IPS DF 6.9 (cell line): Measurements from ENCODE around the gene MDM4.
"Not testable (repeated sequence)": the region's sequence is repeated elsewhere in the genome, so short reads cannot be mapped to it uniquely, and the experiment has no call there.

Experiments used
- DNase-seq: peaks from one replicate; pipeline ENCODE4 v3.0.0-alpha.2; 2013; ENCODE audit warnings: low read depth, low spot score
- H3K27ac ChIP-seq: one replicate; pipeline ENCODE4 v1.5.1; 2013; ENCODE audit warnings: low read length, control low read depth
- H3K27me3 ChIP-seq: 2 replicates; pipeline ENCODE4 v1.6.1; 2013; ENCODE audit warnings: mild to moderate bottlenecking, low read length; ENCODE audit not compliant: control insufficient read depth, insufficient read depth
- H3K36me3 ChIP-seq: 2 replicates; pipeline ENCODE4 v1.6.1; 2013; ENCODE audit warnings: low read length; ENCODE audit not compliant: control insufficient read depth, insufficient read depth
- H3K4me1 ChIP-seq: 2 replicates; pipeline ENCODE4 v1.6.1; 2013; ENCODE audit warnings: low read length; ENCODE audit not compliant: control insufficient read depth, insufficient read depth
- H3K4me3 ChIP-seq: 2 replicates; pipeline ENCODE4 v1.5.1; 2013; ENCODE audit warnings: mild to moderate bottlenecking, low read length
- H3K9me3 ChIP-seq: 2 replicates; pipeline ENCODE4 v1.6.1; 2013; ENCODE audit warnings: low read length, inconsistent platforms; ENCODE audit not compliant: control insufficient read depth, insufficient read depth
- WGBS: extraction: QIAGEN DNeasy Blood & Tissue Kit; methylation state at CpG from one replicate; pipeline ENCODE4 v1.1.7; 2013; ENCODE audit warnings: mixed read lengths, missing lambda C conversion rate; ENCODE audit not compliant: insufficient read length, insufficient coverage; 5-methylcytosine and 5-hydroxymethylcytosine counted together

Gene MDM4

DNA sequence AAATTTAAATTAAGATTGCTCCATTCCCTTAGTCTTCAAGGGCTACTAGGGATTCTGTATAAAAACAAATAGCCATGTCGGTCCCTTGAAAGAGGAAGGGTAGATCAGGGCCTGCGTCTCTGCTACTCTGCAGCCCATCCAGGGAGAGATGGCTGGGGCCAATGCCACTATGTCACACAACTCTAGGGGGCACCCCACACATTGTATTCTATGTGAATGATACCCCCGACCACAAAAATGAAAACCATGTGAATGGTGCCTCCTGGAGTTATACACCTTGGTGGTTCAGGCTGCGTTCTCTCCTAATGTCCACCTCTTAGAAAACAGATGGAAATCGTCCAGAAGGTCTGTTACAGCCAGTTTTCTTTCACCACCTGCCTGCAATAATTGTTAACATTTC is 39.6 kb upstream of the MDM4 start:
- DNase-seq, result no peak
- Histone ChIP-seq H3K4me1 (peaks cover 5% of the 10 kb centered on the region; the same call in 1 of the 2 replicates), H3K9me3 (no peaks in the 10 kb centered on the region), H3K27ac (no peak overlapping the region), H3K27me3 (no peaks in the 10 kb centered on the region), H3K36me3 (no peaks in the 10 kb centered on the region), H3K4me3 (no peak overlapping the region)
- no CpG with 5 or more reads among the region's 5 CpGs for WGBS

GRCh38 chr1:204477036-204477740 is 39.0 kb upstream of the MDM4 start:
- DNase-seq, result no peak
- WGBS, result no CpG with 5 or more reads among the region's 5 CpGs
- Histone ChIP-seq H3K36me3 (no peaks in the 10 kb centered on the region), H3K4me1 (peaks cover 6% of the 10 kb centered on the region; the same call in 1 of the 2 replicates), H3K9me3 (no peaks in the 10 kb centered on the region), H3K27me3 (no peaks in the 10 kb centered on the region), H3K27ac (no peak overlapping the region), H3K4me3 (no peak overlapping the region)

- no CpG with 5 or more reads among the region's 7 CpGs for WGBS
- peaks cover 6% of the 10 kb centered on the region; the same call in 1 of the 2 replicates for H3K4me1 ChIP-seq
- no peaks in the 10 kb centered on the region for H3K36me3 ChIP-seq
- H3K4me3 ChIP-seq, result no peak overlapping the region
- DNase-seq, result no peak
- H3K27ac ChIP-seq, result no peak overlapping the region
- no peaks in the 10 kb centered on the region for H3K9me3 ChIP-seq
- H3K27me3 ChIP-seq, result no peaks in the 10 kb centered on the region
These were observed 37.9 kb upstream of the MDM4 start for GRCh38 chr1:204478172-204478899.

DNA sequence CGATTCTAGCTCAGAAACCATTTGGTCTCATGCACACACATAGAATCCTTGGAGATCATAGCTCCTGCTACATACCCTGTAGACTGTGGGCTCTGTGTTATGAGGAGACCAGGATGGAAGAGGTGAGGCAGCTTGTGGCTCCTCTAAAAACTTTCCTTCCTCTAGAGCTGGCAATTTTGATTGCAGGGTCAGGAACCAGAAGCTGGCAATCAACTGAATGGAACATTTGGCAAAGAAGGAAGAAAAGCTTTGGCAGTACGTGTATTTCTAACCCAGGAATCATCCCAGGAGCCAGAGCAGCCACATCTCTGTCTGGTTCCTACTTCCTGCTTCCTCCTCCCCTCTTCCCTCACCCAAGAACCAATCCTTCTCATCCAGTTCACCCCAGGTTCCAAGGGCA is 37.3 kb upstream of the MDM4 start:
- no peak overlapping the region for H3K27ac ChIP-seq
- H3K4me1 ChIP-seq, result peaks cover 5% of the 10 kb centered on the region; the same call in 1 of the 2 replicates
- WGBS, result no CpG with 5 or more reads among the region's 2 CpGs
- no peaks in the 10 kb centered on the region for H3K36me3 ChIP-seq
- H3K9me3 ChIP-seq, result no peaks in the 10 kb centered on the region
- no peak for DNase-seq
- H3K4me3 ChIP-seq, result no peak overlapping the region
- no peaks in the 10 kb centered on the region for H3K27me3 ChIP-seq

DNA sequence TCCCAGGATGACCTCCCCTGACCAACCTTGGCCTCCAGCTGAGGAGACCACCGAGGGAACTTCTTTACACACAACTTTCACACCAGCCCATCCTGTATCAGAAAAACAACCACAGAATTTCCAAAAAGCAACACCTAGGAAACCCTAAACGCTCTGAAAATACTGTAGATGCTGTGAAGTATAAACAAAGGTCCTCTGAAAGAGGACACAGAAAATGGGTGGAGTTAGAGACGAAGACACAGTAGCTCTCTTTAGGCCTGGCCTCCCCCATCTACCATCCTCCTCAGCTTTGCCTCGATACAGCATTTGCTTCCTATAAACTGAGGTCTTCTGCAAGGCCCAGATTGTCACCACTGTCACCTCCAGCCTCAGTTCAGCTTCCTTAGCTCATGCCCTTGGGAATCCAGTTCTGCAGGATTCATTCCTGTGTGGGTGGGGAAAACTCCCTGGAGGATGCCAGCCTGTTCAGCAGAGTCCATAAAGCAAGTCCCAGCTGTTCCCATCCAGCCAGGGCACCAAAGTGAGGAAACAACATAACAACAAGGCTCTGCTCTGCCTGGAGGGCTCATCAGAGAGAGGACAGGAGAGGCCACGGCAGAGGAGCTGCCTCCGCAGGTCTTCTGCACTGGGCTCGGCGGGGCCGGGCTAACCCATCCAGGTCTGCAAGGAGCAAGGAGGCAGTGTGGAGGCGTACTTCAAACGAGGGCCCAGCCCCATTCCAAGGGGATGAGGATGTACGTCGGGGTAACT is 36.6 kb upstream of the MDM4 start:
- no peak overlapping the region for H3K27ac ChIP-seq
- H3K27me3 ChIP-seq, result no peaks in the 10 kb centered on the region
- no CpG with 5 or more reads among the region's 13 CpGs for WGBS
- no peaks in the 10 kb centered on the region for H3K9me3 ChIP-seq
- no peaks in the 10 kb centered on the region for H3K36me3 ChIP-seq
- no peak overlapping the region for H3K4me3 ChIP-seq
- H3K4me1 ChIP-seq, result peaks cover 5% of the 10 kb centered on the region; the same call in 1 of the 2 replicates
- DNase-seq, result no peak

GRCh38 chr1:204480515-204480914 is 35.7 kb upstream of the MDM4 start:
- no peak for DNase-seq
- no peak overlapping the region for H3K27ac ChIP-seq

DNA sequence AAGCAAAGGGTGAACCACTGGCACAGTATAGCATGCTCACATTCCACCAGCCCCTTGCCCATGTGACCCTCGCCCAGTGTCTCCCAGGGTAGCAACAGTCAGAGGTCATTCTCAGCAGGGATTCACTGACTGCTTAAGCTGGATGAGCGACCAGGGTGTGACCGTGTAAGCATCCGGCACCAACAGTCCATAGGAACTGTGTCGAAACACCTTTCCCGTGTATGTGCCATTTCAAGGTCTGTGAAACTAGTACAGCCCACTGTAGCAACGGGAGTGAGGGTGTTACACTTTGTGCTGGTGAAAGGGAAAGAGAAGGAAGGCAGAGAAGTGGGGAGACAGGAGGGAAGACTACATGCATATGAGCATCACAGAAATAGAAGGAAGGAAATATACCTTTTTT is 32.4 kb upstream of the MDM4 start:
- Histone ChIP-seq H3K9me3 (no peaks in the 10 kb centered on the region), H3K27ac (no peak overlapping the region), H3K4me1 (peaks cover 5% of the 10 kb centered on the region; the same call in 1 of the 2 replicates), H3K27me3 (no peaks in the 10 kb centered on the region), H3K36me3 (no peaks in the 10 kb centered on the region), H3K4me3 (no peak overlapping the region)
- no CpG with 5 or more reads among the region's 7 CpGs for WGBS
- DNase-seq, result no peak

More at GRCh38 chr1:204480515-204480914, 35.7 kb upstream of the MDM4 start:
- Histone ChIP-seq H3K4me1 (peaks cover 5% of the 10 kb centered on the region; the same call in 1 of the 2 replicates), H3K9me3 (no peaks in the 10 kb centered on the region), H3K4me3 (no peak overlapping the region), H3K36me3 (no peaks in the 10 kb centered on the region), H3K27me3 (no peaks in the 10 kb centered on the region)
- WGBS, result no CpG with 5 or more reads among the region's 8 CpGs

GRCh38 chr1:204486513-204487255 is 29.5 kb upstream of the MDM4 start:
- DNase-seq, result not testable (repeated sequence)
- WGBS, result no CpG with 5 or more reads among the region's 9 CpGs

GRCh38 chr1:204487256-204487615 is 29.0 kb upstream of the MDM4 start:
- Histone ChIP-seq H3K36me3 (no peaks in the 10 kb centered on the region), H3K4me1 (no peaks in the 10 kb centered on the region; the same call in 1 of the 2 replicates), H3K4me3 (no peak overlapping the region), H3K9me3 (no peaks in the 10 kb centered on the region), H3K27ac (no peak overlapping the region), H3K27me3 (no peaks in the 10 kb centered on the region)
- no peak for DNase-seq
- WGBS, result 100% methylated on average over 3 of the region's 5 CpGs

More at GRCh38 chr1:204486513-204487255, 29.5 kb upstream of the MDM4 start:
- not testable (repeated sequence) for H3K27me3 ChIP-seq, H3K9me3 ChIP-seq, H3K27ac ChIP-seq, H3K4me3 ChIP-seq, H3K36me3 ChIP-seq, H3K4me1 ChIP-seq

DNA sequence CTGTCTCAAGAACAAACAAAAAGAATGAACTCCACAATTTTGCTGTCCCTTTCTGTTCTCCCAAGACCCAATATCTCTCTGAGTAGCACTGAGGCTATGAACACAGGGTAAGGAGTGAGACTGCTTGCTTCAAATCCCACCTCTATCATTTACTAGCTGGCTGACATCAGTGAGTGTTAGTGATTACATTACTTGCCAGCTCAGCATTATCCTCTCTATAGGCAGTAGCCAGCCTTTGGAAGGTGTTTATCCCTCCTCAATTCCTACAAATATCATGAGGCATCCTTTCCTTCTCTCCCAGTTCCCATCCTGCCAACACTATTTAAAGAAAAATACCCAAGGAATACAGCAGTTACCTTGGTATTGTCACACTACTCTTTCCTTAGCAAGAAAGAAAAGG is 24.6 kb upstream of the MDM4 start:
- H3K27ac ChIP-seq, result no peak overlapping the region

More for the DNA sequence above, 24.6 kb upstream of the MDM4 start:
- Histone ChIP-seq H3K4me1 (no peaks in the 10 kb centered on the region; the same call in 1 of the 2 replicates), H3K27me3 (no peaks in the 10 kb centered on the region), H3K4me3 (no peak overlapping the region), H3K36me3 (no peaks in the 10 kb centered on the region), H3K9me3 (no peaks in the 10 kb centered on the region)
- no peak for DNase-seq
